HL-60 (cell line): ENCODE measurements around the gene TTLL3.

Source experiments
- DNase-seq, 2 experiments: peaks; one replicate each; pipeline ENCODE4 v3.0.0-alpha.2; 2010 to 2020; ENCODE audit warnings: low read depth in 1 of 2, low spot score in 1 of 2
- H3K27ac ChIP-seq: fragments of 250-450 bp; sonication (Bioruptor Pico); replicated peaks from 2 replicates; pipeline ENCODE4 v1.5.1; 2020; ENCODE audit warnings: mild to moderate bottlenecking, moderate library complexity
- H3K27me3 ChIP-seq: fragments of 250-450 bp; sonication (Bioruptor Pico); 2 replicates; pipeline ENCODE4 v1.5.1; 2021; ENCODE audit warnings: mild to moderate bottlenecking, moderate library complexity; ENCODE audit not compliant: insufficient read depth, poor library complexity, severe bottlenecking
- H3K4me3 ChIP-seq: replicated peaks from 2 replicates; pipeline ENCODE4 v1.5.1; 2011; ENCODE audit warnings: mild to moderate bottlenecking, control low read depth, low read length; ENCODE audit not compliant: insufficient read depth
- CTCF ChIP-seq: IDR thresholded peaks from one replicate; pipeline ENCODE4 v1.5.1; 2011; ENCODE audit warnings: low read length, control low read depth, inconsistent platforms; ENCODE audit not compliant: insufficient read depth
- GABPA ChIP-seq: IDR thresholded peaks from 2 replicates; pipeline ENCODE4 v1.6.1; 2012; ENCODE audit warnings: low read depth
- POLR2AphosphoS5 ChIP-seq: IDR thresholded peaks from 2 replicates; pipeline ENCODE4 v1.6.1; 2012; ENCODE audit warnings: low read depth
- SPI1 ChIP-seq: IDR thresholded peaks from 2 replicates; pipeline ENCODE4 v1.6.1; 2012; ENCODE audit warnings: low read depth, mild to moderate bottlenecking, borderline replicate concordance
- TF ChIP-seq, protein P1 (sequence below): IDR thresholded peaks from 2 replicates; pipeline ENCODE4 v1.6.1; 2012; ENCODE audit warnings: low read depth; ENCODE audit not compliant: insufficient replicate concordance

The TTLL3 gene

DNA sequence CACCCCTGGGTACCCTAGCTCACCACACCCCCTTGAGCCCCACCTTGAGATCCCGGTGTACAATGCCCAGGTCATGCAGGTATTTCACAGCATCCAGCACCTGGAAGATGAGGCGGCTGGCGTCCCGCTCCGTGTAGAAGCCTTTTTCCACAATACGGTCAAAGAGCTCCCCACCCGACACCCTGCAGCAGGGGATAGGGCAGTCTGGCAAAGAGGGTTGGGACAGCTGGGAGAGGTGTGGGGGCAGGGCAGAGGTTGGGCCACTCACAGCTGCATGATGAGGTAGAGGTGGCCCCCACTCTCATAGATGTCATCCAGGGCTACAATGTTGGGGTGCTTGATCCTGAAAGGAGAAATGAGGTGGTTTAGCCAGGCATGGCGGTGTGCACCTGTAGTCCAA lies 47.2 kb upstream of the TTLL3 start:
- no peaks in the 10 kb centered on the region for H3K27me3 ChIP-seq
- no peak overlapping the region for H3K4me3 ChIP-seq
- no peak overlapping the region for H3K27ac ChIP-seq
- no peak for DNase-seq
- TF ChIP-seq, protein P1, sequence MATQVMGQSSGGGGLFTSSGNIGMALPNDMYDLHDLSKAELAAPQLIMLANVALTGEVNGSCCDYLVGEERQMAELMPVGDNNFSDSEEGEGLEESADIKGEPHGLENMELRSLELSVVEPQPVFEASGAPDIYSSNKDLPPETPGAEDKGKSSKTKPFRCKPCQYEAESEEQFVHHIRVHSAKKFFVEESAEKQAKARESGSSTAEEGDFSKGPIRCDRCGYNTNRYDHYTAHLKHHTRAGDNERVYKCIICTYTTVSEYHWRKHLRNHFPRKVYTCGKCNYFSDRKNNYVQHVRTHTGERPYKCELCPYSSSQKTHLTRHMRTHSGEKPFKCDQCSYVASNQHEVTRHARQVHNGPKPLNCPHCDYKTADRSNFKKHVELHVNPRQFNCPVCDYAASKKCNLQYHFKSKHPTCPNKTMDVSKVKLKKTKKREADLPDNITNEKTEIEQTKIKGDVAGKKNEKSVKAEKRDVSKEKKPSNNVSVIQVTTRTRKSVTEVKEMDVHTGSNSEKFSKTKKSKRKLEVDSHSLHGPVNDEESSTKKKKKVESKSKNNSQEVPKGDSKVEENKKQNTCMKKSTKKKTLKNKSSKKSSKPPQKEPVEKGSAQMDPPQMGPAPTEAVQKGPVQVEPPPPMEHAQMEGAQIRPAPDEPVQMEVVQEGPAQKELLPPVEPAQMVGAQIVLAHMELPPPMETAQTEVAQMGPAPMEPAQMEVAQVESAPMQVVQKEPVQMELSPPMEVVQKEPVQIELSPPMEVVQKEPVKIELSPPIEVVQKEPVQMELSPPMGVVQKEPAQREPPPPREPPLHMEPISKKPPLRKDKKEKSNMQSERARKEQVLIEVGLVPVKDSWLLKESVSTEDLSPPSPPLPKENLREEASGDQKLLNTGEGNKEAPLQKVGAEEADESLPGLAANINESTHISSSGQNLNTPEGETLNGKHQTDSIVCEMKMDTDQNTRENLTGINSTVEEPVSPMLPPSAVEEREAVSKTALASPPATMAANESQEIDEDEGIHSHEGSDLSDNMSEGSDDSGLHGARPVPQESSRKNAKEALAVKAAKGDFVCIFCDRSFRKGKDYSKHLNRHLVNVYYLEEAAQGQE: no peak
- TF ChIP-seq POLR2AphosphoS5: 0 out of 2 replicates have a peak, but pooled peaks have one; percentile 37

DNA sequence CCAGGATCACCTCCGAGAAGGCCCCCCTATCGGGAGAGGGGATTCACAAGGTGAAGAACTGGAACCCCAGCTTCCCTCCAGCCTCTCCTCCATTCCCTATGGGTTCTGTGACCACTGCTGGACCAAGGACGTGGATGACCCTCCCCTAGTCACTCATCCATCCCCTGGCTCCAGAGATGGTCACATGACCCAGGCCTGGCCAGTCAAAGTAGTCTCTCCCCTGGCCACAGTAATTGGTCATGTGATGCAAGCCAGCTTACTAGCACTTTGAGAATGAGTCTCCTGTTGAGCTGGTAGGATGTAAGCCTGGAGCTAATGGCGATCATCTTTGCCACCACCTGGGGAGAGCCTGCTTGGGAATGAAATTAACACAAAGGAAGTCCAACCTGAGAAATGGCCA lies 44.2 kb upstream of the TTLL3 start:
- no peak overlapping the region for H3K27ac ChIP-seq
- no peaks in the 10 kb centered on the region for H3K27me3 ChIP-seq
- TF ChIP-seq, protein P1: no peak
- no peak for TF ChIP-seq GABPA
- TF ChIP-seq SPI1: no peak
- no peak for TF ChIP-seq CTCF
- TF ChIP-seq POLR2AphosphoS5: no peak
- no peak for DNase-seq
- no peak overlapping the region for H3K4me3 ChIP-seq

DNA sequence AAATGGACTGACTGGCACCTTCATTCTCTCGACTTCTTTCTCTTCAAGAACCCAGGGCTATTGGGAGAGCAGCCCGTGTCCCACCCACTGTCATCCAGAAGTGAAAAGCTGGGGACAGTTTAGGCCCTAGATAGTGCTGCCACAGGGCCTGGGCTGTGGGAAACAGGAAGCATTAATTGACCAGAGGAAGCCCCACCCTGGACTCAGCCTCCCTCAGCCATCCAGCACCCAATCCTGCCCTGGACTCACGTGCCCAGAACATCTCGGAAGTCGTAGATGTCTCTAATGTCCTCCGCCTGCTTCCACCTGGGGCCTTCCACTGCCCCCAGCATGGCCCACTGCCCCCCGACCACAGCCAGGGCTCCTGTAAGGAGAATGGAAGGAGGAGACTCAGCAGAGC lies 42.6 kb upstream of the TTLL3 start:
- no peak for DNase-seq

More for the DNA sequence above, 42.6 kb upstream of the TTLL3 start:
- Histone ChIP-seq H3K4me3 (no peak overlapping the region), H3K27me3 (no peaks in the 10 kb centered on the region), H3K27ac (no peak overlapping the region)
- TF ChIP-seq SPI1 (no peak), GABPA (no peak), POLR2AphosphoS5 (no peak), CTCF (no peak)
- TF ChIP-seq, protein P1: no peak
